GM23338 (cell line): ENCODE data around the gene TRIO.

Experiments used
- CREB1 ChIP-seq: fragments of 250-450 bp; sonication (Bioruptor Pico); IDR thresholded peaks from 2 replicates; pipeline ENCODE4 v1.5.0; 2020; ENCODE audit warnings: low read depth, mild to moderate bottlenecking, moderate library complexity
- EZH2 ChIP-seq: fragments of 200-600 bp; sonication (generic); IDR thresholded peaks from one replicate; pipeline ENCODE4 v1.8.0; 2017; ENCODE audit warnings: antibody characterized with exemption, mild to moderate bottlenecking, low read depth; ENCODE audit not compliant: unreplicated experiment
- EZH2phosphoT487 ChIP-seq: fragments of 200-600 bp; sonication (generic); IDR thresholded peaks from one replicate; pipeline ENCODE4 v1.8.1; 2018; ENCODE audit warnings: antibody characterized with exemption; ENCODE audit not compliant: unreplicated experiment
- JUNB ChIP-seq: IDR thresholded peaks from one replicate; pipeline ENCODE4 v1.6.1; 2016; ENCODE audit warnings: antibody characterized with exemption; ENCODE audit not compliant: unreplicated experiment
- POLR2AphosphoS5 ChIP-seq: IDR thresholded peaks from 2 replicates; pipeline ENCODE4 v1.6.1; 2016; ENCODE audit warnings: antibody characterized with exemption, low read depth
- ZNF114 ChIP-seq: fragments of 250-450 bp; sonication (Bioruptor Pico); IDR thresholded peaks from 2 replicates; pipeline ENCODE4 v1.5.0; 2020; ENCODE audit warnings: mild to moderate bottlenecking, moderate library complexity
- TF ChIP-seq, protein P1 (sequence below): IDR thresholded peaks from one replicate; pipeline ENCODE4 v1.6.1; 2018; ENCODE audit warnings: antibody characterized with exemption; ENCODE audit not compliant: unreplicated experiment
- TF ChIP-seq, protein P2 (sequence below), 2 experiments: fragments of 200-600 bp in 1 of 2; sonication (generic) in 1 of 2; conservative IDR thresholded peaks; 2 replicates each; pipeline versions ENCODE4 v1.5.1 to v1.6.1; 2016 to 2017; ENCODE audit warnings: antibody characterized with exemption in 2 of 2, low read depth in 2 of 2, mild to moderate bottlenecking in 2 of 2, moderate library complexity in 1 of 2

DNA sequence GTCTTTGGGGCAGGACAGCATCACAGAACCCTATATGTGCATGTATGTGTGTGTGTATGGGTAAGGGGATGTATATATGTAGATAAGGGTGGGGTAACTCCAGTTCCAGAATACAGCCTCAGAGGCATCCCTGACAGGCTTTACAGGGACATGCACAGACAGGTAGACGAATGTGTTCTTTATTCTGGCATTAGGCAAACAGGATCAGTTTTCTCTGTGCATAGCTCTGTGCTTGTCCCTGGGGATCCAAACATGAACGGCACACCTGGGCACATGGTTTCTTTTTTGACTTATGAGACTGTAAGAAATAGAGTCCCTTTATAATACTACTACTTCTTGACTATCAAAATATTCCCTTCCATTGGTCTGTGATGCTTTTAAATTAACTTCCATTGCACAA is 120.6 kb downstream of the TRIO start:
- TF ChIP-seq, protein P1, sequence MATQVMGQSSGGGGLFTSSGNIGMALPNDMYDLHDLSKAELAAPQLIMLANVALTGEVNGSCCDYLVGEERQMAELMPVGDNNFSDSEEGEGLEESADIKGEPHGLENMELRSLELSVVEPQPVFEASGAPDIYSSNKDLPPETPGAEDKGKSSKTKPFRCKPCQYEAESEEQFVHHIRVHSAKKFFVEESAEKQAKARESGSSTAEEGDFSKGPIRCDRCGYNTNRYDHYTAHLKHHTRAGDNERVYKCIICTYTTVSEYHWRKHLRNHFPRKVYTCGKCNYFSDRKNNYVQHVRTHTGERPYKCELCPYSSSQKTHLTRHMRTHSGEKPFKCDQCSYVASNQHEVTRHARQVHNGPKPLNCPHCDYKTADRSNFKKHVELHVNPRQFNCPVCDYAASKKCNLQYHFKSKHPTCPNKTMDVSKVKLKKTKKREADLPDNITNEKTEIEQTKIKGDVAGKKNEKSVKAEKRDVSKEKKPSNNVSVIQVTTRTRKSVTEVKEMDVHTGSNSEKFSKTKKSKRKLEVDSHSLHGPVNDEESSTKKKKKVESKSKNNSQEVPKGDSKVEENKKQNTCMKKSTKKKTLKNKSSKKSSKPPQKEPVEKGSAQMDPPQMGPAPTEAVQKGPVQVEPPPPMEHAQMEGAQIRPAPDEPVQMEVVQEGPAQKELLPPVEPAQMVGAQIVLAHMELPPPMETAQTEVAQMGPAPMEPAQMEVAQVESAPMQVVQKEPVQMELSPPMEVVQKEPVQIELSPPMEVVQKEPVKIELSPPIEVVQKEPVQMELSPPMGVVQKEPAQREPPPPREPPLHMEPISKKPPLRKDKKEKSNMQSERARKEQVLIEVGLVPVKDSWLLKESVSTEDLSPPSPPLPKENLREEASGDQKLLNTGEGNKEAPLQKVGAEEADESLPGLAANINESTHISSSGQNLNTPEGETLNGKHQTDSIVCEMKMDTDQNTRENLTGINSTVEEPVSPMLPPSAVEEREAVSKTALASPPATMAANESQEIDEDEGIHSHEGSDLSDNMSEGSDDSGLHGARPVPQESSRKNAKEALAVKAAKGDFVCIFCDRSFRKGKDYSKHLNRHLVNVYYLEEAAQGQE = no peak
- TF ChIP-seq JUNB = no peak
- no peak for TF ChIP-seq EZH2
- TF ChIP-seq, protein P2, sequence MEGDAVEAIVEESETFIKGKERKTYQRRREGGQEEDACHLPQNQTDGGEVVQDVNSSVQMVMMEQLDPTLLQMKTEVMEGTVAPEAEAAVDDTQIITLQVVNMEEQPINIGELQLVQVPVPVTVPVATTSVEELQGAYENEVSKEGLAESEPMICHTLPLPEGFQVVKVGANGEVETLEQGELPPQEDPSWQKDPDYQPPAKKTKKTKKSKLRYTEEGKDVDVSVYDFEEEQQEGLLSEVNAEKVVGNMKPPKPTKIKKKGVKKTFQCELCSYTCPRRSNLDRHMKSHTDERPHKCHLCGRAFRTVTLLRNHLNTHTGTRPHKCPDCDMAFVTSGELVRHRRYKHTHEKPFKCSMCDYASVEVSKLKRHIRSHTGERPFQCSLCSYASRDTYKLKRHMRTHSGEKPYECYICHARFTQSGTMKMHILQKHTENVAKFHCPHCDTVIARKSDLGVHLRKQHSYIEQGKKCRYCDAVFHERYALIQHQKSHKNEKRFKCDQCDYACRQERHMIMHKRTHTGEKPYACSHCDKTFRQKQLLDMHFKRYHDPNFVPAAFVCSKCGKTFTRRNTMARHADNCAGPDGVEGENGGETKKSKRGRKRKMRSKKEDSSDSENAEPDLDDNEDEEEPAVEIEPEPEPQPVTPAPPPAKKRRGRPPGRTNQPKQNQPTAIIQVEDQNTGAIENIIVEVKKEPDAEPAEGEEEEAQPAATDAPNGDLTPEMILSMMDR (conservative IDR thresholded peaks at IDR 0.05; ENCODE audit: low read depth in 2 of 2) = no peak
- TF ChIP-seq EZH2phosphoT487 = no peak
- no peak for TF ChIP-seq CREB1 (CRISPR knock-in tag)
- no peak for TF ChIP-seq POLR2AphosphoS5
- TF ChIP-seq ZNF114 (CRISPR knock-in tag) = no peak
